Articular chondrocyte of knee joint (primary cell): ENCODE results near the gene EEF1E1. TPM values are rescaled to one million over a fixed set of nuclear protein-coding genes. Genes with fewer than 3 reads are reported as not detected.

Source experiments
- total RNA-seq: library from RNA; depleted of rRNA; stranded (reverse); fragments of >200 nt; gene quantifications from 2 replicates; pipeline ENCODE4 v1.2.3, GENCODE V29; 2012

Gene EEF1E1
- total RNA-seq: 32.7 and 34.8 TPM in 2 replicates

GRCh38 chr6:8102122-8102958, at the start of gene EEF1E1:
EEF1E1 (minus strand) TSS chr6:8102548; CDS start chr6:8102521, 27 bp downstream.

GRCh38 chr6:8063761-8064637, 38.3 kb downstream of the EEF1E1 start, which contains the start of gene BLOC1S5:
BLOC1S5 (minus strand) TSS chr6:8064389; CDS start chr6:8064376, 13 bp downstream.

Other genes starting within 250 kb of the EEF1E1 start
- gene TXNDC5, start 191.8 kb downstream of the EEF1E1 start, total RNA-seq: 422 and 508 TPM in 2 replicates
- 20.0 and 23.3 TPM in 2 replicates for gene BLOC1S5, start 38.2 kb downstream of the EEF1E1 start, total RNA-seq